Measurements from ENCODE around the gene KLHL26. TPM values are rescaled to one million over a fixed set of nuclear protein-coding genes. Genes with fewer than 3 reads are reported as not detected.

Gene KLHL26
- total and polyA plus RNA-seq, 2 of the 13 experiments (the other 11 are each of a cell fraction or from before 2014, with no cell fraction given), result 1.5 to 1.7 TPM

GRCh38 chr19:18590273-18591272 lies 46.3 kb upstream of the KLHL26 start (continued):
- TF ChIP-seq LRRFIP1 (CRISPR knock-in tag; conservative IDR thresholded peaks at IDR 0.05), result no peak
- TF ChIP-seq TGIF2 (CRISPR knock-in tag; IDR thresholded peaks at IDR 0.05), result 0 out of 2 replicates have a peak, but pooled peaks have one; percentile 15
- peak; percentile 93 for TF ChIP-seq ZBTB4 (CRISPR knock-in tag; IDR thresholded peaks at IDR 0.05; ENCODE audit: borderline replicate concordance)
- TF ChIP-seq, protein P1, sequence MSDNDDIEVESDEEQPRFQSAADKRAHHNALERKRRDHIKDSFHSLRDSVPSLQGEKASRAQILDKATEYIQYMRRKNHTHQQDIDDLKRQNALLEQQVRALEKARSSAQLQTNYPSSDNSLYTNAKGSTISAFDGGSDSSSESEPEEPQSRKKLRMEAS (IDR thresholded peaks at IDR 0.05), result peak; percentile 29; the same call in 1 of the 2 replicates
- TF ChIP-seq RBM22 (optimal IDR thresholded peaks at IDR 0.05; ENCODE audit: low read length), result peak; percentile 37
